K562 (cell line): Measurements from ENCODE around the gene ADGRD1. TPM values are rescaled to one million over a fixed set of nuclear protein-coding genes. Genes with fewer than 3 reads are reported as not detected.

Experiments
- ATAC-seq: fragments of 200-7000 bp; cut with Tn5 transposase; 3 replicates; pipeline ENCODE4 v1.9.1; 2020; ENCODE audit warnings: moderate library complexity
- BruUV-seq: library from RNA; stranded (reverse); fragments of 400-500 nt; replicated peaks from 2 replicates; lab custom pipeline; 2021; lab: Mats Ljungman, UMichigan
- CTCF ChIA-PET: fragments of 300-600 bp; formaldehyde crosslinking; extraction: SDS; loops from one replicate; lab custom pipeline; 2021; ENCODE audit warnings: low intra/inter-chr PET ratio; lab: Yijun Ruan, JAX
- POLR2A ChIA-PET: fragments of 300-600, 350-650 bp; sonication (Branson Sonifier 250); formaldehyde crosslinking; extraction: SDS; loops from one replicate; lab custom pipeline; 2021; ENCODE audit warnings: antibody characterized with exemption, inconsistent platforms; lab: Yijun Ruan, JAX
- DNase-seq, 4 experiments: peaks; one replicate each; pipeline versions ENCODE4 v3.0.0 to v3.0.0-alpha.2; 2011 to 2018; ENCODE audit warnings: low spot score in 3 of 4, mixed read lengths in 3 of 4; ENCODE audit errors: extremely low read depth in 1 of 4
- FAIRE-seq: peaks from 2 replicates; lab custom pipeline; 2011; peaks lifted over from hg19 to GRCh38; lab: Jason Lieb, UNC
- H2AFZ ChIP-seq: 2 replicates; pipeline ENCODE4 v1.6.0; 2011; ENCODE audit warnings: low read depth, low read length, control low read depth, inconsistent platforms
- H3K27ac ChIP-seq: fragments of 200-600 bp; 3 replicates; pipeline ENCODE4 v1.8.0; 2011; ENCODE audit warnings: low read depth, mild to moderate bottlenecking, control low read depth, inconsistent platforms, low read length, moderate library complexity, mixed read lengths; ENCODE audit errors: extremely low read depth
- H3K27me3 ChIP-seq, 2 experiments: fragments of 300-600 bp in 1 of 2; 2 replicates in 1 of 2; 3 replicates in 1 of 2; pipeline versions ENCODE4 v1.6.0 to v1.8.0; 2011; ENCODE audit warnings: inconsistent platforms in 2 of 2, low read length in 2 of 2, mild to moderate bottlenecking in 1 of 2, mixed read lengths in 1 of 2, moderate library complexity in 1 of 2; ENCODE audit not compliant: control insufficient read depth in 2 of 2, insufficient read depth in 2 of 2
- H3K36me3 ChIP-seq: fragments of 300-600 bp; 3 replicates; pipeline ENCODE4 v1.8.0; 2011; ENCODE audit warnings: mild to moderate bottlenecking, low read length, inconsistent platforms; ENCODE audit not compliant: control insufficient read depth, insufficient read depth
- H3K4me1 ChIP-seq, 2 experiments: fragments of 200-600 bp in 1 of 2; replicated peaks in 1 of 2; 2 replicates in 1 of 2; 3 replicates in 1 of 2; pipeline versions ENCODE4 v1.5.1 to v1.8.0; 2011; ENCODE audit warnings: inconsistent platforms in 2 of 2, low read length in 2 of 2, mild to moderate bottlenecking in 1 of 2, mixed read lengths in 1 of 2, moderate library complexity in 1 of 2; ENCODE audit not compliant: control insufficient read depth in 2 of 2, insufficient read depth in 2 of 2
- H3K4me2 ChIP-seq: 2 replicates; pipeline ENCODE4 v1.6.1; 2011; ENCODE audit warnings: low read length, control low read depth, inconsistent platforms, mixed read lengths; ENCODE audit not compliant: insufficient read depth
- H3K4me3 ChIP-seq: fragments of 200-600 bp; sonication (generic), shearing (Covaris generic); 2 replicates; pipeline ENCODE4 v1.5.1; 2016; ENCODE audit warnings: control low read depth, inconsistent platforms
- H3K79me2 ChIP-seq: fragments of 200-600 bp; 3 replicates; pipeline ENCODE4 v1.8.0; 2011; ENCODE audit warnings: low read length, inconsistent platforms; ENCODE audit not compliant: control insufficient read depth, insufficient read depth
- H3K9ac ChIP-seq, 2 experiments: 2 replicates each; pipeline versions ENCODE4 v1.6.0 to v1.6.1; 2011; ENCODE audit warnings: low read depth in 2 of 2, low read length in 2 of 2, control low read depth in 1 of 2, inconsistent platforms in 1 of 2, mild to moderate bottlenecking in 1 of 2, mixed read lengths in 1 of 2; ENCODE audit not compliant: insufficient read depth in 1 of 2
- H3K9me1 ChIP-seq: one replicate; pipeline ENCODE4 v1.6.0; 2011; ENCODE audit warnings: inconsistent platforms, mild to moderate bottlenecking, low read length, moderate library complexity; ENCODE audit not compliant: control insufficient read depth, insufficient read depth
- H3K9me3 ChIP-seq: replicated peaks from 2 replicates; pipeline ENCODE4 v1.5.1; 2011; ENCODE audit warnings: low read depth, low read length, inconsistent platforms; ENCODE audit not compliant: control insufficient read depth, insufficient read depth
- H4K20me1 ChIP-seq: replicated peaks from 2 replicates; pipeline ENCODE4 v1.6.1; 2011; ENCODE audit warnings: low read length, inconsistent platforms, mixed read lengths; ENCODE audit not compliant: control insufficient read depth, insufficient read depth
- CHD4 ChIP-seq: fragments of 200-600 bp; sonication (generic); IDR thresholded peaks from 3 replicates; pipeline ENCODE4 v1.6.1; 2012; ENCODE audit warnings: low read depth, mild to moderate bottlenecking, mixed read lengths, low read length, inconsistent platforms; ENCODE audit not compliant: insufficient read depth, insufficient replicate concordance, poor library complexity, severe bottlenecking
- WGBS: fragments of 100-300 bp; shearing (Covaris generic); methylation state at CpG from one replicate; pipeline ENCODE4 v1.1.6; 2016; ENCODE audit warnings: low coverage, mixed read lengths; ENCODE audit not compliant: insufficient coverage; ENCODE audit errors: missing lambda C conversion rate; 5-methylcytosine and 5-hydroxymethylcytosine counted together
- in situ Hi-C: fragments of 300-500 bp; cut with MboI; formaldehyde crosslinking; loops from 4 replicates; pipeline ENCODE4 v1.15.0; 2018; ENCODE audit warnings: inconsistent platforms, mixed read lengths
- intact Hi-C: fragments of 100-400 bp; cut with micrococcal nuclease; formaldehyde crosslinking; loops from 2 replicates; pipeline ENCODE4 v1.14.2; 2022
- polyA plus RNA-seq, 8 experiments: library from polyadenylated mRNA; depleted of rRNA in 4 of 8; stranded (reverse) in 5 of 8; unstranded in 3 of 8; fragments of >200 nt; fragmentation: Nextera tagmentation in 2 of 8; fragmentation: Illumina TruSeq in 1 of 8; extraction: Ambion mirVana in 2 of 8; extraction: Trizol in 1 of 8; gene quantifications; 2 replicates each; pipeline versions ENCODE4 v1.2.1 to v1.2.3, GENCODE V29; 2011 to 2014; ENCODE audit warnings: inconsistent platforms in 1 of 8, missing spikeins in 1 of 8
- total RNA-seq, 7 experiments: library from RNA; depleted of rRNA in 6 of 7; stranded (reverse); fragments of >200 nt in 6 of 7; fragmentation: Illumina TruSeq in 2 of 7; extraction: Trizol in 2 of 7; gene quantifications; 2 replicates each; pipeline versions ENCODE4 v1.2.1 to v1.2.3, GENCODE V29; 2011 to 2021; ENCODE audit warnings: low replicate concordance in 1 of 7
- TF ChIP-seq, protein P1 (sequence below), 2 experiments: IDR thresholded peaks; 2 replicates each; pipeline ENCODE4 v1.6.1; 2011; ENCODE audit warnings: borderline replicate concordance in 1 of 2, control low read depth in 1 of 2, low read depth in 1 of 2, low read length in 1 of 2, mild to moderate bottlenecking in 1 of 2, mixed read lengths in 1 of 2, moderate library complexity in 1 of 2; ENCODE audit not compliant: insufficient read depth in 1 of 2, insufficient read length in 1 of 2, poor library complexity in 1 of 2, severe bottlenecking in 1 of 2; ENCODE audit errors: extremely low read depth in 1 of 2

The ADGRD1 gene
- total and polyA plus RNA-seq, 9 of the 15 experiments (the other 6 are each of a cell fraction or from before 2014, with no cell fraction given) = 1.7 to 11.7 (median 3.3) TPM

DNA sequence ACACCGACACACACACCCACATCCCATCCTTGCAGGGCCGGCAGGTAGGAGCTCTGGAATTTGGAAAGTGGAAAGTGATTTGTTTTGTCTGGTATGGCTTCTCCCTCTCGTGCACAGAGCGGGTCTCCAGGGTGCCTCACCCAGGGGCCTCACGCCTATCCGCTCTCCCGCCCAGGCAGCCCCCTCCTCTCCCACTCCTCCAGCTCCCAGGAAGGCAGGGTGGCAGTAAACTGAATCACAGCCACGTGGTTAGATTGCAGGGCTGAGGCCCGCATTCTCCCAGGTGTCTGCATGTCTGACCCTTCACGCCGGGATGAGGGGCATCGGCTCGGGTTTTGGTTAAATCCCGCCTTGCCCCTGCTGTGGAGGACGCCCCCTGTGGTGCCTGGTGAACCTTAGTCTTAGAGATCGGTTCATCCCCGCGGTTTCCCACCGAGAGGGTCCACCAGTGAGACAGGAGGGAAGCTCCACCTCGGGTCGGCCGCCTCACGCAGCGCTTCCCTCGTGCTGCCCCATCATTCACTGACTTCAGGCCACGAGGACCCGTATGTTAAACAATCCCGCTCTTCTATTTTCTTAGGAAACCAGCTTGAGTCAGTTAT is 64.4 kb downstream of the ADGRD1 start:
- H3K4me1 ChIP-seq = peaks cover 0 to 5% of the 10 kb centered on the region in 2 experiments; a peak in 1 of 5 replicates
- DNase-seq (no peak), FAIRE-seq (no peak), ATAC-seq (no peak)
- no TSS peak for BruUV-seq
- H2AFZ ChIP-seq = no peak overlapping the region
- no peaks in the 10 kb centered on the region for H3K9me3 ChIP-seq
- H3K27me3 ChIP-seq = peaks cover 9 to 45% of the 10 kb centered on the region in 2 experiments; a peak in 4 of 5 replicates
- no peaks in the 10 kb centered on the region for H3K9me1 ChIP-seq
- peaks cover 5% of the 10 kb centered on the region for H4K20me1 ChIP-seq
- H3K4me2 ChIP-seq = no peak overlapping the region
- intact Hi-C loops (no loop called here), in situ Hi-C loops (no loop called here)
- H3K79me2 ChIP-seq = no peaks in the 10 kb centered on the region
- ChIA-PET POLR2A (no interaction called here), CTCF (no interaction called here)
- H3K9ac ChIP-seq = no peak overlapping the region
- H3K4me3 ChIP-seq = no peak overlapping the region
- 29% methylated on average over 22 of the region's 28 CpGs for WGBS
- no peaks in the 10 kb centered on the region; the same call in 2 of the 3 replicates for H3K36me3 ChIP-seq
- TF ChIP-seq CHD4 = no peak
- TF ChIP-seq, protein P1, sequence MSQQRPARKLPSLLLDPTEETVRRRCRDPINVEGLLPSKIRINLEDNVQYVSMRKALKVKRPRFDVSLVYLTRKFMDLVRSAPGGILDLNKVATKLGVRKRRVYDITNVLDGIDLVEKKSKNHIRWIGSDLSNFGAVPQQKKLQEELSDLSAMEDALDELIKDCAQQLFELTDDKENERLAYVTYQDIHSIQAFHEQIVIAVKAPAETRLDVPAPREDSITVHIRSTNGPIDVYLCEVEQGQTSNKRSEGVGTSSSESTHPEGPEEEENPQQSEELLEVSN (IDR thresholded peaks at IDR 0.05; ENCODE audit: borderline replicate concordance in 1 of 2, extremely low read depth in 1 of 2, insufficient read depth in 1 of 2, insufficient read length in 1 of 2, low read depth in 1 of 2, low read length in 1 of 2, poor library complexity in 1 of 2, severe bottlenecking in 1 of 2) = peak in 1 of 2 experiments; percentile 14
- no peak overlapping the region for H3K27ac ChIP-seq
